HPDE6-E6E7 (cell line): Measurements from ENCODE around the gene DEGS2.
A peak's percentile ranks its signal among the peaks of the same experiment; 100 is the strongest.

Source experiments
- DNase-seq: peaks from one replicate; pipeline ENCODE4 v3.0.0; 2011; ENCODE audit warnings: missing footprints; ENCODE audit errors: extremely low spot score

The DEGS2 gene

DNA sequence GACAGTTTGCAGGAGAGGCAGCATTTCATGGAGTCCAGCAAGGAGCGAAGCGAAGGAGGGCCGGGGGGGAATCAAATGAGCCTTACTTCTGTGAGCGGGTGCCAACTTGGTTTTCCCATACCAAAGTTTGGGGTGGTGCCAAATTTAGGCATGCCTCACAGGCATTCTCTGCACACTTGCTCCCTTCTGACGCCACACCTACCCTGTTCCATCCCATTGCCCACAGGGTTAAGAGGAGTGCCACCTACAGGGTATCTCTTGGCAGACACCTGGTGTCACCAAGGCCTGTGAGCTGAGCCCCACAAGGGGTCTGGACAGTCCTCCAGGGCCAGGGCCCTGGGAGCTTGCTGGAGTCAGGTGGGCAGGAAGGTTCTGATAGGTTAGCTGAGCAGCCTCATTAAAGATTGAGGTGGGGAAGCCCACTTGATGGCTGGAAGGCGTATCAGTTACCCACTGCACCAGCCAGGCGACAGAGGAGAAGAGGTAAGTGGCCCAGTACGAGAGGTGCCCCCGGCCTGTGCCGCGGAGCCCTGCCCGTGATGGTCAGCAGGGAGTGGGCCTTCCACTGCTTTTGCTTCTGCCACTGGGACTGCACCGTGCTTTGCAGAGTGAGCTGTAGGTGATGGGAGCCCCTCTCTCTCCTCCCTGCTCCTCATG, 45.2 kb downstream of the DEGS2 start:
- no peak for DNase-seq

DNA sequence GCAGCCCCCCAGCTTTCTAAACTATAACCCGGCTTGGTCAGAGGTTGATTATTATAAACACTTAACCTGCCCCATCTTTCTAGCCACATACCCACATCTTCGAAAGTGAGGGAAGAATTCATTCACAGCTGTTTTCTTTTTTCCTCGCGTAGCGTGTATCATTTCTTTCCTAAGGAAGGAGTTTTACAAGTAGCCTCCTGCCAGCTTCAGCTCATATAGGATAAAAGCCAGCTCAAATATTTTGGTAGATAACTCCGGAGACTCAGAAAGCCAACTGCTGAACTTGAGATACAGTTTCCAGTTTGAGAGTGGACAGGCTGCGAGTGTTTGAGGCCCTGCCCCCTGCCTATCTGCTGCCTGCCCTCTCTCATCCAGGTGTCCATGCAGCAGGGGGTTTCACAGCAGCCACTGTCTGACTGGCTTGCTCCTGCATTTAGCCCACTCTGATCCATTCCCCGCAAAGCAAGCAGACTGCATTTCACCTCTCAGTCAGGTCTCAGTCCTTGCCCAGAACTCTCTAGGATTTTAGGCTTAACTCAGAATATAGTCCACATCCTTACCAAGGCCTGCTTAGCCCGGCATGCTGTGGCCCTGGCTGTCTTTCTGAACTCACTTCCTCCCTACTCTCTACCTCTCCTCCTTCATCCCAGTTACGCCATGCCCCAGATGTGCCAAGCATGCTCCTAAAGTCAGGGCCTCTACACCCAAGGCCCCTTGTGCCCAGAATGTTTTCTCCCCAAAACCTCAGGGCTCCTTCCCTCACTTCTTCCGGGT, 47.3 kb downstream of the DEGS2 start:
- DNase-seq = no peak

DNA sequence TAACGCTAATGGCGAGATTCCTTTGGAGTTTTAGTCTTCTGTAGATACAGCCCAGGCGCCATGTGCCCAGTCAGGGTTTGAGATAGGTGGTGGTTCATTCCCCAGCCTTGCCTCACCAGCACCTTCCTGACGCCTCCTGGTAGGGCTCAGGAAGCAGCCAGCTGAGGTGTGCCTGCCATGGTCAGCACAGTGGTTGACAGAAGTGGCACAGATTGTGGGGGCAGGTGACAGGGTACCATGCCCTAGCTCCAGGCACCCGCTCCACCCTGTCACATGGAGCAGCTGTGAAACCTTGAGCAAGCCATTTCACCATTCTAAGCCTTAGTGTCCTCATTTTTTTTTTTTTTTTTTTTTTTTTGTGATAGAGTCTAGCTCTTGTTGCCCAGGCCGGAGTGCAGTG, 48.6 kb downstream of the DEGS2 start:
- no peak for DNase-seq

DNA sequence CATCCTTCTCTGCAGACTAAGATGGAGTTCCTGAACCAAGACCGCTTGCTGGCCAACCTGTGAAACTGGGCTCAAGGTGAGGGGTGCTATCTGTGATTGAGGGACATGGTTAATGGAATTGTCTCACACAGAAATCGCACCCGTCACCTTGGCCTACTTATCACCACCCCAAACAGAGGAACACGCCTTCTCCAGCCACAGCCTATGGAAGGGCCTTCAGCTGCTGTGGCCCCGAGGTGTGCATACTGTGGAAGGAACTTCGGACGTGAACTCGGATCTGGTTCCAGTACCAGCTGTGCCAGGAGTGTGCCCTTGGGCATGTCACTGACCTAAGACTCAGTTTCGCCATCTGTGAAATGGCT, 49.9 kb downstream of the DEGS2 start:
- DNase-seq = no peak

DNA sequence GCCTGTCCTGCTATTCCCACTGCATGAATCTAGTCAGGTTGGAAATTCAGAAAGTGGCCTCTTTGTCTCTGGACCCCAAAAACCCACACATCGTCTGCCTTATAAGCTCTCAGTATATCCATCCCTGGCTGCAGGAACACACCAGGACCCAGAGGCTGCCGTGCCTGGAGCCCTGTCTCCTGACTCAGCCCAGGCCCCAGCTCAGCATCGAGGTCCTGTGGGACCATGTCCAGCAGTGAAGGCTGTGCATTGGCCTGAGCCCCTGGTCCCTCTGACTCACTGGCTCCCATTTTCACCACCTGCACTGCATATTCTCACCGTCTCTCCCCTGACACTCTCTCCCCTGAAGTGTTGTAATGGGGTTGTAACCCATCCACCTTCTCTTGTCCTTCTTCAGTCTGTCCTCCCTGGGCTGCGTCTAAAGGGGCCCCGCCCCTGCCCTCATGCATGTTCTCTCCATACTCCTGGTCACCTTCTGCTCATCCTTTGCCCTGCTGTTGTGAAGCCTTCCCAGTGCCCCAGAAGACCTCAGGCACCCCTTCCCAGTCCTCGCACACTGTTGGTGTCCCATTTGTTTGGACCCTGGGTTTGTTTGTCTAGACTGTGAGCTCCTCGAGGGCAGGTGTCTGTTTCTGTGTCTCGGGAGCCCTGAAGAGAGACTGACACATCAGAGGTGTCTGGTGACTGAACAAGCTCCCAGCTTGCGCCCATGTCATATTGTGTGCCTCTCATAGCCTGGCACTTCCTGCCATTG, 50.4 kb downstream of the DEGS2 start:
- DNase-seq = no peak

DNA sequence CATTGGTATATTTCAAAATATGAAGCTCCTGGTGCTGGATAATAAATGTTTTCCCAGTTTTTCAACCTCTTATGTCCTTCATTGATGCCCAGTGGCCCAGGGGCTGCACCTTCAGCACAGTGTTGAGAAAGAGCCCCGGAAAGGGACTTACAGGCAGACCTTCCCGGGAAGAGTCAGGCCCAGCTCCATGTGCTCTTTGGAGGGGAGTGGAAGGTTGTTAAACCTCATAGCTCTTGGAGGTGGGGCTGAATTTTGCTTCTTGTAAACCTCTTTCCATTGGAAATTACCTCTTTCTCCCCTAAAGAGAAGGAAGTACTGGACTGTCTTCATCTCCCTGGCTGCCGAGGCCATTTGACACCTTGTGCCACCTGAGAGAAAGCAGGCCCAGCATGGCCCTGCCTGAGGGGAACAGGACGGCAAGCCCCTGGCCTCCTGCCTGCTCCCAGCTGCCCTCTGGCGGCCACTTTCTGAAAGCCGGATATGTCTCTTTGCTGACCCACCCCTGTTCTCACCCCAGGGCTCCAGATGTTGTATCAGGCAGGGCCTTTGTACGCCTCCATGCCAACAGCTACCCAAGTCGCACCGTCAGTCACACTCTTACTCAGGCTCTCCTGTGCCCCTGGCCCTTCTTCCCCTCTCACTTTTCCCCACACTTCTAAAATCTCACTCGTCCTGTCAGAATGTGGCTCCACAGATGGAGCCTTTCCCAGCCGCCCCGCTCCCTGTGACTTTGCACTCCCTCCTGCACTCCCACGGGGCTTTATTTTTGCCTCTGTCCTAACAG, 51.2 kb downstream of the DEGS2 start:
- peak; percentile 78 for DNase-seq

DNA sequence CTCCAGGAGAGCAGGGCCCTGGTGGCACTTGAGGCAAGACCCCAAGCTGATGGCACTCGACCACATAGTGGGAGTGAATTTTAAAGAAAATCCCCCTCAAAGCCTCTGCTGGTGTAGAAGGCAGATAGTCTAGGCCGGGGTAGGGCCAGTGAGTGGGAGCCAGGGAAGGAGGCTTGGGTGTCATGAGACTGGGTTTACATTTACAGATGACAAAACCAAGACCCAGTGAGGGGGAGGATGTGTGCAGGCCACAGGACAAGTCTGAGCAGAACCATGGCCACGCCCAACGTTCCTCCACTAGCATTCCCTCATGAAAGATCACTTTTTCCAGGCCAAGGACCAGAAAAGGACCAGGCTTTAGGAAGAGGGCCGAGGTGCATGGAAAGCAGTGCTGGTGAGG, 52.2 kb downstream of the DEGS2 start:
- peak; percentile 89 for DNase-seq

DNA sequence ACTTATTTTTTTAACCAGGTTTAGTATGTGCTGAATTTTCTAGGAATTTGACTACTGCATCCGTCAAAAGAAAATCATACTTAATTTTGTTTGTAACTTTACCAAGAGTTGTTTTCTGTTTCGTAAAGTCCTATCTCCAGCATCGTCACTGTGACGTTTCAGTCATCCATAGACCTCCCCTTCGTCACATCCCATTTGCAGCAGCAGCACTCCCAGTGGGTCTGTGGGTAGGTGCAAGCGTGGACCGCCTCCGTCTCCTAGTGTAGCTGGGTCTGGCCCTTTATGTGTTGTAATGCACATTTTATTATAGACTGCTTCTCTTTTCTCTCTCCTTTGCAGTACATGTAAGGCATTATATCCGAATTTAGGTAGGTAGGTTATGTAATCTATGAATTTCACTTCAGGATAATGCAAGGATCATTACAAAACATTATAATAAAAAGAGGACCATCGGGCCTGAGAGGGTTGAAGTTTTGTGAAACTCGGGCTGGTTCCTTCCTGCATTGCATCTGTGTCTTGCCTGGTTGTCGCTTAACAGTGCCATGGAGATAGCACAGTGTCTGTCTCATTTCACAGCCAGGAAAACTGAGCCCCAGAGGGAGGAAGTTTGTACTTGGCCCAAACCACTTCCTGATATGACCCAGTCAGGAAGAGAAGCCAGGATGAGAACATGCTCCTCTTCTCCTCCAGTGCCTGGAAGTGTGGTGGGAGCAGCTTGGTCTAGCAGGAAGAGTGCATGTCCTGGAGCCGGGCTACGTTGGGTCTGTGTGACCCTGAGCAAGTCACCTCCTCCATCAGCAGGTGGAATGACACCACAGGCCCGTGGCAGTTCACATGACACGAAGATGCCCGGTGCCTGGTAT, 53.0 kb downstream of the DEGS2 start:
- DNase-seq = no peak

DNA sequence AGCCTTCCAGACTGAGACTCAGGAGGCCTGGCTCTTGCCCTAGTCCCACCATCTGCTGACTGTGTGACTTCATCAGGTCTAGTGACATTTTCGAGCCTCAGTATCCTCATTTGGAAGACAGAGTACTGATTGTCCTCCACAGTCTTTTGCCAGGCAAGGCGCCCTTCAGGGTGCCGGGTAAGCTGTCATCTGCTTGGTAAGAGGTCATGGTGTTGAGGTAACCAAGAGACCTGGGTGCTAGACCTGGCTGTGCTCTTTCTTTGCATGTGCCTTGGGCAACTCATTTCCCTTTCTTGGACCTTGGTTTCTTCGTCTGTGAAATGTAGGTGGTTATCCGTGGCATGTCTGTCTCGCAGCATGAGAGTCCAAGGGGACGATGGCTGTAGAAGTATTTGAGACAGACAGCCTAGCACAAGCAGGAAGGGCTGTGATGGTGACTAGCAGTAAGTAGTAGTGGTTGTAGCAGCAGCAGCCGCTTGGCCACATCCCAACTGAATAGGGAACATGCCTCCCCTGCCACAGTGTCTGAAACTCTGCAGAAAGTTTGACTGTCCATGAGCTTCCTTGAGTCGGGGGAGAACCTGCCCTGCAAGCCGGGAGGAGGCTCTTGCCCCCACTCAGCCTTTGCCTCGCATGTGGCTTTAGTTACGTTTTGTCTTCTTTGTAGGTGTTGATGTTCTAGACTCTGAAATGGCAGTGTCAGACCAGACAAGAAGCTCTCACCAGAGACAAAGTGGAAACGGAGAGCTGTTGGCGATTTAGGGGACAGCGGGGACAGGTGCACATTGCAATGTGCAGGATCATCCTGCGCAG, 53.9 kb downstream of the DEGS2 start:
- no peak for DNase-seq

DNA sequence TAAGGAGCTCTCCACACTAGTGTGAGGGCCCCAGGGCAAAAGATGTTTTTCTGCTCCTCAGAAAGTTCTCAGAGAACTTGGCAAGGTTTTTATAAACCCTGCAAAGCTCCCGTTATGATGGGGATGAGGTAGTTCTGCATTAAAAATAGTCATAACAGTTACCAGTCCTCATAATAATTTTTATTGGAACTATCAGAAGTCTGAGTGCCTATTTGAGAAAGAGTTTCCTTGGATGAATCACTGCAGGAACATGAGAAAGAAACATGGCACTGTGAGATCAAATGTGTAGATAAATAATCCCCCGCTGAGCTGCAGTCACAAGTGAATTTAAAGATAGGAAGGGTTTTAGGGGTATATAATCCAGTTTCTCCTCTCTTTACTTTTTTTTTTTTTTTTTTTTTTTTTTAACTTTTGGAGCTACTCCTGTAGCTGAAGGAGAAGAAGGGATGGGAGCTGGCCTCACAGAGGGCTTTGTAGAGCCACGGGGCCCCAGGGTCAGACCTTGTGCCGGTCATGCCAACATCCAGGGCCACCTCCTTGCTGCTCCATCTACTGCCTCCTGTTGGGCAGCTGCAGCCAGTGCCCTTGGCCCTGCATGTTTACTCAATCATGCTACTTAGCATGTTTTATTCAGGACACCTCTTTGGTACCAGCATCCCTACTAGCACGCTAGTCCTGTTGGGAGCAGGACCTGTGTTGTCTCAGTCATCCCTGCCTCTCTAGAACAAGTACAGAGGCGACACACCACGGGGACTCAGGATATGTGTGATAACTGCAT, 54.7 kb downstream of the DEGS2 start:
- DNase-seq = no peak

DNA sequence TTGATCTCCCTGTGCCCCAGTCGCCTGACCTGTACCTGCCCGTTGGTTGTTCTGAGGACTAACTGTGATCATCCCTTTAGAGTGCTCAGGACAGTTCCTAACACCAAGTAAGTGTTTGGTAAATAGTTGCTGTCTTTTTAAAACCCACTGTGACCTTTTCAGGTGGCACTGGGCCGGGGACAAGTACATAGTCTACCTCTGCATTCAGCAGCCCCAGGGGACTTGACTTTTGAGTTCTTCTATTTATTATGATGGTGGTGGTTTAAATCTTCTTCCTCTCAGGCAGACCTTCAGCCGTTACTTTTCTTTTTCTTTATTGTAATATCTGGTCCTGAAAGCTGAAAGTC, 55.5 kb downstream of the DEGS2 start:
- DNase-seq = no peak

DNA sequence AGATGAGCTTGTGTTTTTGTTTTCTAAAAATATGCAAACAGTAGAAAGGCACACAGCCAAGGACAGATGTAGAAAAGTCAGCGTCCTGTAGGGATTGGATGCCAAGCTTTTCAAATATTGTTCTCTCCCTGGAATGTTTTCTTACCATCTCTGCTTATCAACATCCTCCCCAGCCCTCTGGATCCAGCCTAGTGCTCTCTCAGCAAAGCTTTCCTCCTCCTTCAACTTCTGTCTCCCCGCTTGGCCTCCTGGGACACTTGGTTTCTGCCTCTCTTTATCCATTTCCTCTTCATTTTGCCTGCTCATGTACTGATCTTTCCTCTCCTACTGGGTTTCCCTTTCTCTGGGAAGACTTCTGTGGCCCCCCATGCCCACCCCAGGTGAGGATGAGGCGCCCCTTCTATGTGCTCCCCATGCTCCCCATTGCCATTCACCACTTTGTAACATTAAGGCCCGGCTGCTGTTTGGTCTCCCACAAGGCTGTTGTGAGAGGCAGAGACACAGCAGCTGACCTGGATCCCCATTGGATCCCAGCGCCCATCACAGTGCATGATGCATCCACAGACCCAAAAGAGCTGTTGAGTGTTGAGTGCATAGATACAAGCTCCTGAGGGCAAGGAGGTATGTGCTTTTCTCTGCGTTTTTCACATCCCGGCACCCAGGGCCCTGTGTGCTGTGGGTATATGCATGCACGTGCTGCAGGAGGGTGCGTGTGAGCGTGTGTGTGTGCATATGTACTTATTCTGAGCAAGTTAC, 56.0 kb downstream of the DEGS2 start:
- no peak for DNase-seq

DNA sequence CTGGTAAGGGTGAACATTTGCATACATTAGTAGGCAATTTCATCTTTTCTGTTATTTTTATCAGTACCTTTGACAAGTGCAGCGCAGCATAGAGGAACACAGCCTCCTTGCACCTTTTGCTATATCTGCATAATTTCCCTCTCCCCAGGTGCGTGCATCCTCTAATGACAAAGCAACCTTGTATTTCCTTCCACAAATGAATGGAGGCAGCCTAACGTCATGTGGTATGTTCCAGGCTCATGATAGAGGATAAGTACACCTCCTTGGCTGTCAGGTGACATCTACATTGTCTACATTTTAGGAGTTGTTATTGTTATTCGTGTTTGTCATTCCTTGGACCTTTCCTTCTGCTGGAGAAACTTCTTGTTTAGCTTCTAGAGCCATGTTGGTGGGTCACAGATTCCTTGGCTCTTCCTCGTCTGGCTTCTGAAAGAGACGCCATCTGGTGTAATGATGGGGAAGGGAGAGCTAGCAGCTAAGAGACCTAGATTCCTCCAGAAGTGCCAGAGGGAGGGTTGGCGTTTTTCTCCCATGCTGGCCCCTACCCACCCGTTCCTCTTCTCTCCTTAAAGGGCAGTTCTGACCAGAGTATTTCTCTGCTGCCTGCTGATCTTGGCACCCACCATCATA, 57.2 kb downstream of the DEGS2 start:
- DNase-seq = no peak

DNA sequence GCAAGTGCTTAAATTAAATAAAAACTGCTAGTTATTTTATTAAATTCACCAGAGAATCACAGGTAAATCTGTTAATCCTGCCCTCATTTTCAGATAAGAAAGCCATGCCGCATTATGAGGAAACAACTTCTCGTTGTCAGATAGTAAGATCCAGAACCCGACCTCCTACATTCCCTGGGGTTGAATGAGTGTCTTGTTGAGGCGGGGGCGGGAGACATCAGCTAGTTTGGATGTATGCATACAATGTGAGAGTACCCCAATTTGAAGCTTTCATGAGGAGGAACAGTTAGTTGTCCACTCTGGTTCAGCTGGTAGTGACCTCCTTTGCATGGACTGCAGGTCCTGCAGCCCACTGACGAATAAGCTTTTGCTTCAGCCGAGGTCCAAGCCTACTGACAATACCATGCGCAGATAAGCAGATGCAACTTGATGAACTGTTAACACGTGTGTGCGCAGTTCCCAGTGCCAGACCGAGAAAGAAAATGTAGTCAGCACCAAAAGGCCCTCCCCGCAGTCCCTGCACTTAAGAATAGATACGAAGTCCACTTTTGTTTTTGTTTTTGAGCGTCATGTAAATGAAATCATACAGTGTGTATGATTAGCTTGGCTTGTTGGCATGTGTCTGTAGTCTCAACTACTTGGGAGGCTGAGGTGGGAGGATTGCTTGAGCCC, 59.3 kb downstream of the DEGS2 start:
- no peak for DNase-seq

DNA sequence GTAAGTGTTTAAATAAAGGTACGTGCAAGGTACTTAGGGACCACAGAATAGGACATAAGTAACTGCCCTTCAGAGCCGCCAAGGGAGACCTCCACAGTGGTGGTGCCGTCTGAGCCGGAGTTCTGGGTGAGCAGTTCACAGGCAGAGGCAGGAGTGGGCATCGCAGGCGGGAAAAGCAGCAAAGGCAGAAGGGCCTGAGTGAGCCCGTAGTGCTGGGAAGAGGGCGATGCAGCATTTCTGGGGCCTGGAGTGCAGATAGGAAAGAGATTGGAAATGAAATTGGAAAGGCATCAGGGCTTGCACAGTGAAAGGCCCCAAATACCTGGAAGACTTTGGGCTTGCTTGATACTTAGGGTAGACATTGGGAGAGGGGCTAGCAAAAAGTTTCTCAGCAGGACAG, 61.3 kb downstream of the DEGS2 start:
- DNase-seq = no peak

DNA sequence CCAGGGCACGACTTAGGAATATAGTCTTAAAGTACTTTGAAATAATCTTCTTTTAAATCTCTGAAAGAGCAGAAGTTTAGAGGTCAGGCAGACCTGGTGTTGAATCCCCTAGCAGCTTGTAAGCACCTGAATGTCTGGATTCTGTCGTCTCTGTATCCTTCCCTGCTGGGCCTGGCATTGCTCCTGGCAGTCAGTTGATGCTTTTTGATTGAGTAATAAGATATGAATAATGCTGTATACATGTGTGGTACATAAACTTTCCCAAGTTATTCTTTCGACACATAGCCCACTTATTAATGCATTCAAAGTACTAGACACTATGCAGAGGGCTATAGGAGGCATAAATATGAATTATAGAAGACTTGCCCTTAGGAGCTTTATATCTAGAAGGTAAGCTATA, 62.8 kb downstream of the DEGS2 start:
- no peak for DNase-seq
